HEK293 (cell line): ENCODE data around the gene CATSPER3.

Experiments
- BCL11B ChIP-seq: fragments of 450-650 bp; formaldehyde crosslinking; IDR thresholded peaks from 2 replicates; pipeline ENCODE4 v1.5.1; 2016; ENCODE audit warnings: low read depth, missing biosample characterization, missing genetic modification characterization
- GLIS2 ChIP-seq: fragments of 450-650 bp; formaldehyde crosslinking; IDR thresholded peaks from 2 replicates; pipeline ENCODE4 v1.5.1; 2016; ENCODE audit warnings: missing biosample characterization, missing genetic modification characterization
- KLF9 ChIP-seq: fragments of 450-650 bp; formaldehyde crosslinking; IDR thresholded peaks from 2 replicates; pipeline ENCODE4 v1.5.1; 2016; ENCODE audit warnings: missing biosample characterization, missing genetic modification characterization, low read depth
- ZBTB48 ChIP-seq: fragments of 450-650 bp; formaldehyde crosslinking; IDR thresholded peaks from 2 replicates; pipeline ENCODE4 v1.5.1; 2016; ENCODE audit warnings: missing biosample characterization, missing genetic modification characterization
- ZBTB8A ChIP-seq: fragments of 450-650 bp; formaldehyde crosslinking; IDR thresholded peaks from 2 replicates; pipeline ENCODE4 v1.5.1; 2016; ENCODE audit warnings: missing biosample characterization, missing genetic modification characterization
- ZFP37 ChIP-seq: fragments of 450-650 bp; formaldehyde crosslinking; IDR thresholded peaks from 2 replicates; pipeline ENCODE4 v1.5.1; 2016; ENCODE audit warnings: missing biosample characterization, missing genetic modification characterization
- ZIC2 ChIP-seq: fragments of 450-650 bp; formaldehyde crosslinking; IDR thresholded peaks from 2 replicates; pipeline ENCODE4 v1.5.1; 2016; ENCODE audit warnings: missing biosample characterization, missing genetic modification characterization
- ZNF2 ChIP-seq: fragments of 450-650 bp; formaldehyde crosslinking; IDR thresholded peaks from 2 replicates; pipeline ENCODE4 v1.5.1; 2016; ENCODE audit warnings: missing biosample characterization, missing genetic modification characterization
- ZNF221 ChIP-seq: fragments of 450-650 bp; formaldehyde crosslinking; IDR thresholded peaks from 2 replicates; pipeline ENCODE4 v1.5.1; 2017; ENCODE audit warnings: missing biosample characterization, missing genetic modification characterization, borderline replicate concordance
- ZNF366 ChIP-seq: fragments of 450-650 bp; formaldehyde crosslinking; conservative IDR thresholded peaks from 2 replicates; pipeline ENCODE4 v1.5.1; 2016; ENCODE audit warnings: missing biosample characterization, missing genetic modification characterization
- ZNF660 ChIP-seq: fragments of 450-650 bp; IDR thresholded peaks from 2 replicates; pipeline ENCODE4 v1.5.1; 2018; ENCODE audit warnings: missing biosample characterization, mild to moderate bottlenecking, missing genetic modification characterization
- ZNF701 ChIP-seq: fragments of 450-650 bp; formaldehyde crosslinking; IDR thresholded peaks from 2 replicates; pipeline ENCODE4 v1.5.1; 2016; ENCODE audit warnings: missing biosample characterization, missing genetic modification characterization
- ZNF777 ChIP-seq: fragments of 450-650 bp; formaldehyde crosslinking; IDR thresholded peaks from 2 replicates; pipeline ENCODE4 v1.5.1; 2017; ENCODE audit warnings: missing biosample characterization, missing genetic modification characterization, borderline replicate concordance
- TF ChIP-seq, protein P1 (sequence below): fragments of 450-650 bp; formaldehyde crosslinking; conservative IDR thresholded peaks from 2 replicates; pipeline ENCODE4 v1.5.1; 2016; ENCODE audit warnings: low read depth, missing biosample characterization, missing genetic modification characterization
- TF ChIP-seq, protein P2 (sequence below): fragments of 450-650 bp; formaldehyde crosslinking; IDR thresholded peaks from 2 replicates; pipeline ENCODE4 v1.5.1; 2017; ENCODE audit warnings: missing biosample characterization, missing genetic modification characterization
- TF ChIP-seq, protein P3 (sequence below): fragments of 450-650 bp; formaldehyde crosslinking; IDR thresholded peaks from 2 replicates; pipeline ENCODE4 v1.5.1; 2016; ENCODE audit warnings: missing biosample characterization, missing genetic modification characterization
- TF ChIP-seq, protein P4 (sequence below): fragments of 450-650 bp; formaldehyde crosslinking; IDR thresholded peaks from 2 replicates; pipeline ENCODE4 v1.5.1; 2016; ENCODE audit warnings: missing biosample characterization, missing genetic modification characterization
- TF ChIP-seq, protein P5 (sequence below): fragments of 450-650 bp; formaldehyde crosslinking; IDR thresholded peaks from 2 replicates; pipeline ENCODE4; 2016; ENCODE audit warnings: missing biosample characterization, missing genetic modification characterization
- TF ChIP-seq, protein P6 (sequence below): fragments of 450-650 bp; formaldehyde crosslinking; IDR thresholded peaks from 2 replicates; pipeline ENCODE4 v1.5.1; 2016; ENCODE audit warnings: missing biosample characterization, missing genetic modification characterization
- TF ChIP-seq, protein P7 (sequence below): fragments of 450-650 bp; formaldehyde crosslinking; IDR thresholded peaks from 2 replicates; pipeline ENCODE4 v1.5.1; 2016; ENCODE audit warnings: missing biosample characterization, missing genetic modification characterization

CATSPER3 gene

DNA sequence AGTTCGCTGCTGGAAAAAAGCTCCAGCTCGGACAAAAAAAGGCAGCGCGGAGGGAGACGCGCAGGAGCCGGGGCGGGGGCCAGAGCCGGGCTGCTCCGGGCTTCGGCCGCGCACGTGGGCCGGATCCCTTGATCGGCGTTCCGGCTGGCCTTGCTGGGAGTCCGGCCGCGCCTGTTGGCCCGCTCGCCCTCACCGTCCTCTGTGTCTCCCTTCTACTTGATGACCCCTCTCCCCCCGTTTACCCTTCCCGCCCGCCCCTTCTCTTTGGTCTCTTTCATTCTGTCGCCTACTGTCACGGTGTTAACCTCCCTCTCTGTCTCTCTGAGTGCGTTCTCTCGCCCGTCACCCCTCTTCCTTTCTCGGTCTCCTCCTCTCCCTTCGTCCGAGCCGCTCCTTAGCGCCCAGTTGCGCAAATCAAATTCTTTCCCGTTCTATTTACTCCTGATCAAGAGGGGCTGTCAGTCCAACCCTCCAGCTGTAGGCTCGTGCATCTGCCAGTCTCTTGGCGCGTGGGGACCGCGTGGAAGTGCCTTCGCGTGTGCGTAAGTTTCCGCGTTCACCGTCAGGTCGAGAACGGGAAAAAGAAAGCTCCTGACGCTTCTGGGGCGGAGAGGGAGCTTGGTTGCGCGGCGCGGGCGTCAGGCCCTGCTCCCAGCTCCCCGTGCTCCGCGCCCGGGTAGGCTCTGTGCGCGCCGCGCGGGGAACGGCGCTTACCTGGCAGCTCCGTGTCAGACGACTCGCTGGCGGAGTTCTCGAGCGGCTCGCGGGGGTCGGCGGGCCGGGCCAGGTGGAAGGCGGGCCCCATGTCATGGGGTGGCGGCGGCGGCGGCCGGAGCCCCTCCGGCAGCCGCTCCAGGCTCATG is 65.5 kb downstream of the CATSPER3 start (continued):
- TF ChIP-seq, protein P1, sequence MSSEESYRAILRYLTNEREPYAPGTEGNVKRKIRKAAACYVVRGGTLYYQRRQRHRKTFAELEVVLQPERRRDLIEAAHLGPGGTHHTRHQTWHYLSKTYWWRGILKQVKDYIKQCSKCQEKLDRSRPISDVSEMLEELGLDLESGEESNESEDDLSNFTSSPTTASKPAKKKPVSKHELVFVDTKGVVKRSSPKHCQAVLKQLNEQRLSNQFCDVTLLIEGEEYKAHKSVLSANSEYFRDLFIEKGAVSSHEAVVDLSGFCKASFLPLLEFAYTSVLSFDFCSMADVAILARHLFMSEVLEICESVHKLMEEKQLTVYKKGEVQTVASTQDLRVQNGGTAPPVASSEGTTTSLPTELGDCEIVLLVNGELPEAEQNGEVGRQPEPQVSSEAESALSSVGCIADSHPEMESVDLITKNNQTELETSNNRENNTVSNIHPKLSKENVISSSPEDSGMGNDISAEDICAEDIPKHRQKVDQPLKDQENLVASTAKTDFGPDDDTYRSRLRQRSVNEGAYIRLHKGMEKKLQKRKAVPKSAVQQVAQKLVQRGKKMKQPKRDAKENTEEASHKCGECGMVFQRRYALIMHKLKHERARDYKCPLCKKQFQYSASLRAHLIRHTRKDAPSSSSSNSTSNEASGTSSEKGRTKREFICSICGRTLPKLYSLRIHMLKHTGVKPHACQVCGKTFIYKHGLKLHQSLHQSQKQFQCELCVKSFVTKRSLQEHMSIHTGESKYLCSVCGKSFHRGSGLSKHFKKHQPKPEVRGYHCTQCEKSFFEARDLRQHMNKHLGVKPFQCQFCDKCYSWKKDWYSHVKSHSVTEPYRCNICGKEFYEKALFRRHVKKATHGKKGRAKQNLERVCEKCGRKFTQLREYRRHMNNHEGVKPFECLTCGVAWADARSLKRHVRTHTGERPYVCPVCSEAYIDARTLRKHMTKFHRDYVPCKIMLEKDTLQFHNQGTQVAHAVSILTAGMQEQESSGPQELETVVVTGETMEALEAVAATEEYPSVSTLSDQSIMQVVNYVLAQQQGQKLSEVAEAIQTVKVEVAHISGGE: 0 out of 2 replicates have a peak, but pooled peaks have one; percentile 25
- TF ChIP-seq, protein P2, sequence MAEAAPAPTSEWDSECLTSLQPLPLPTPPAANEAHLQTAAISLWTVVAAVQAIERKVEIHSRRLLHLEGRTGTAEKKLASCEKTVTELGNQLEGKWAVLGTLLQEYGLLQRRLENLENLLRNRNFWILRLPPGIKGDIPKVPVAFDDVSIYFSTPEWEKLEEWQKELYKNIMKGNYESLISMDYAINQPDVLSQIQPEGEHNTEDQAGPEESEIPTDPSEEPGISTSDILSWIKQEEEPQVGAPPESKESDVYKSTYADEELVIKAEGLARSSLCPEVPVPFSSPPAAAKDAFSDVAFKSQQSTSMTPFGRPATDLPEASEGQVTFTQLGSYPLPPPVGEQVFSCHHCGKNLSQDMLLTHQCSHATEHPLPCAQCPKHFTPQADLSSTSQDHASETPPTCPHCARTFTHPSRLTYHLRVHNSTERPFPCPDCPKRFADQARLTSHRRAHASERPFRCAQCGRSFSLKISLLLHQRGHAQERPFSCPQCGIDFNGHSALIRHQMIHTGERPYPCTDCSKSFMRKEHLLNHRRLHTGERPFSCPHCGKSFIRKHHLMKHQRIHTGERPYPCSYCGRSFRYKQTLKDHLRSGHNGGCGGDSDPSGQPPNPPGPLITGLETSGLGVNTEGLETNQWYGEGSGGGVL (tag by site-specific recombination): peak; percentile 31; the same call in 1 of the 2 replicates
- no peak for TF ChIP-seq ZNF701 (tag by site-specific recombination)
- no peak for TF ChIP-seq ZNF221
- TF ChIP-seq, protein P3, sequence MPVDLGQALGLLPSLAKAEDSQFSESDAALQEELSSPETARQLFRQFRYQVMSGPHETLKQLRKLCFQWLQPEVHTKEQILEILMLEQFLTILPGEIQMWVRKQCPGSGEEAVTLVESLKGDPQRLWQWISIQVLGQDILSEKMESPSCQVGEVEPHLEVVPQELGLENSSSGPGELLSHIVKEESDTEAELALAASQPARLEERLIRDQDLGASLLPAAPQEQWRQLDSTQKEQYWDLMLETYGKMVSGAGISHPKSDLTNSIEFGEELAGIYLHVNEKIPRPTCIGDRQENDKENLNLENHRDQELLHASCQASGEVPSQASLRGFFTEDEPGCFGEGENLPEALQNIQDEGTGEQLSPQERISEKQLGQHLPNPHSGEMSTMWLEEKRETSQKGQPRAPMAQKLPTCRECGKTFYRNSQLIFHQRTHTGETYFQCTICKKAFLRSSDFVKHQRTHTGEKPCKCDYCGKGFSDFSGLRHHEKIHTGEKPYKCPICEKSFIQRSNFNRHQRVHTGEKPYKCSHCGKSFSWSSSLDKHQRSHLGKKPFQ (tag by site-specific recombination): no peak
- TF ChIP-seq, protein P4, sequence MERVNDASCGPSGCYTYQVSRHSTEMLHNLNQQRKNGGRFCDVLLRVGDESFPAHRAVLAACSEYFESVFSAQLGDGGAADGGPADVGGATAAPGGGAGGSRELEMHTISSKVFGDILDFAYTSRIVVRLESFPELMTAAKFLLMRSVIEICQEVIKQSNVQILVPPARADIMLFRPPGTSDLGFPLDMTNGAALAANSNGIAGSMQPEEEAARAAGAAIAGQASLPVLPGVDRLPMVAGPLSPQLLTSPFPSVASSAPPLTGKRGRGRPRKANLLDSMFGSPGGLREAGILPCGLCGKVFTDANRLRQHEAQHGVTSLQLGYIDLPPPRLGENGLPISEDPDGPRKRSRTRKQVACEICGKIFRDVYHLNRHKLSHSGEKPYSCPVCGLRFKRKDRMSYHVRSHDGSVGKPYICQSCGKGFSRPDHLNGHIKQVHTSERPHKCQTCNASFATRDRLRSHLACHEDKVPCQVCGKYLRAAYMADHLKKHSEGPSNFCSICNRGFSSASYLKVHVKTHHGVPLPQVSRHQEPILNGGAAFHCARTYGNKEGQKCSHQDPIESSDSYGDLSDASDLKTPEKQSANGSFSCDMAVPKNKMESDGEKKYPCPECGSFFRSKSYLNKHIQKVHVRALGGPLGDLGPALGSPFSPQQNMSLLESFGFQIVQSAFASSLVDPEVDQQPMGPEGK (tag by site-specific recombination): peak; percentile 46; the same call in 1 of the 2 replicates
- TF ChIP-seq ZNF366 (tag by site-specific recombination): peak; percentile 63
- 0 out of 2 replicates have a peak, but pooled peaks have one; percentile 12 for TF ChIP-seq KLF9 (tag by site-specific recombination)
- peak; percentile 19; the same call in 1 of the 2 replicates for TF ChIP-seq ZFP37 (tag by site-specific recombination)
- TF ChIP-seq, protein P5, sequence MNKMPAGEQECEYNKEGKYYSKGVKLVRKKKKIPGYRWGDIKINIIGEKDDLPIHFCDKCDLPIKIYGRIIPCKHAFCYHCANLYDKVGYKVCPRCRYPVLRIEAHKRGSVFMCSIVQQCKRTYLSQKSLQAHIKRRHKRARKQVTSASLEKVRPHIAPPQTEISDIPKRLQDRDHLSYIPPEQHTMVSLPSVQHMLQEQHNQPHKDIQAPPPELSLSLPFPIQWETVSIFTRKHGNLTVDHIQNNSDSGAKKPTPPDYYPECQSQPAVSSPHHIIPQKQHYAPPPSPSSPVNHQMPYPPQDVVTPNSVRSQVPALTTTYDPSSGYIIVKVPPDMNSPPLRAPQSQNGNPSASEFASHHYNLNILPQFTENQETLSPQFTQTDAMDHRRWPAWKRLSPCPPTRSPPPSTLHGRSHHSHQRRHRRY: no peak; the same call in 1 of the 2 replicates
- peak; percentile 15; the same call in 1 of the 2 replicates for TF ChIP-seq ZNF777 (tag by site-specific recombination)
- TF ChIP-seq, protein P6, sequence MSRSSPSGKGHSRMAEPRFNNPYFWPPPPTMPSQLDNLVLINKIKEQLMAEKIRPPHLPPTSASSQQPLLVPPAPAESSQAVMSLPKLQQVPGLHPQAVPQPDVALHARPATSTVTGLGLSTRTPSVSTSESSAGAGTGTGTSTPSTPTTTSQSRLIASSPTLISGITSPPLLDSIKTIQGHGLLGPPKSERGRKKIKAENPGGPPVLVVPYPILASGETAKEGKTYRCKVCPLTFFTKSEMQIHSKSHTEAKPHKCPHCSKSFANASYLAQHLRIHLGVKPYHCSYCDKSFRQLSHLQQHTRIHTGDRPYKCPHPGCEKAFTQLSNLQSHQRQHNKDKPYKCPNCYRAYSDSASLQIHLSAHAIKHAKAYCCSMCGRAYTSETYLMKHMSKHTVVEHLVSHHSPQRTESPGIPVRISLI (tag by site-specific recombination): peak; percentile 42; the same call in 1 of the 2 replicates
- peak; percentile 11; the same call in 1 of the 2 replicates for TF ChIP-seq BCL11B (tag by site-specific recombination)
- TF ChIP-seq, protein P7, sequence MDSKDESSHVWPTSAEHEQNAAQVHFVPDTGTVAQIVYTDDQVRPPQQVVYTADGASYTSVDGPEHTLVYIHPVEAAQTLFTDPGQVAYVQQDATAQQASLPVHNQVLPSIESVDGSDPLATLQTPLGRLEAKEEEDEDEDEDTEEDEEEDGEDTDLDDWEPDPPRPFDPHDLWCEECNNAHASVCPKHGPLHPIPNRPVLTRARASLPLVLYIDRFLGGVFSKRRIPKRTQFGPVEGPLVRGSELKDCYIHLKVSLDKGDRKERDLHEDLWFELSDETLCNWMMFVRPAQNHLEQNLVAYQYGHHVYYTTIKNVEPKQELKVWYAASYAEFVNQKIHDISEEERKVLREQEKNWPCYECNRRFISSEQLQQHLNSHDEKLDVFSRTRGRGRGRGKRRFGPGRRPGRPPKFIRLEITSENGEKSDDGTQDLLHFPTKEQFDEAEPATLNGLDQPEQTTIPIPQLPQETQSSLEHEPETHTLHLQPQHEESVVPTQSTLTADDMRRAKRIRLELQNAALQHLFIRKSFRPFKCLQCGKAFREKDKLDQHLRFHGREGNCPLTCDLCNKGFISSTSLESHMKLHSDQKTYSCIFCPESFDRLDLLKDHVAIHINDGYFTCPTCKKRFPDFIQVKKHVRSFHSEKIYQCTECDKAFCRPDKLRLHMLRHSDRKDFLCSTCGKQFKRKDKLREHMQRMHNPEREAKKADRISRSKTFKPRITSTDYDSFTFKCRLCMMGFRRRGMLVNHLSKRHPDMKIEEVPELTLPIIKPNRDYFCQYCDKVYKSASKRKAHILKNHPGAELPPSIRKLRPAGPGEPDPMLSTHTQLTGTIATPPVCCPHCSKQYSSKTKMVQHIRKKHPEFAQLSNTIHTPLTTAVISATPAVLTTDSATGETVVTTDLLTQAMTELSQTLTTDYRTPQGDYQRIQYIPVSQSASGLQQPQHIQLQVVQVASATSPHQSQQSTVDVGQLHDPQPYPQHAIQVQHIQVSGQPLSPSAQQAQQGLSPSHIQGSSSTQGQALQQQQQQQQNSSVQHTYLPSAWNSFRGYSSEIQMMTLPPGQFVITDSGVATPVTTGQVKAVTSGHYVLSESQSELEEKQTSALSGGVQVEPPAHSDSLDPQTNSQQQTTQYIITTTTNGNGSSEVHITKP (tag by site-specific recombination): peak; percentile 71
- peak; percentile 67 for TF ChIP-seq ZBTB8A
- TF ChIP-seq ZIC2 (tag by site-specific recombination): peak; percentile 21
- 0 out of 2 replicates have a peak, but pooled peaks have one; percentile 32 for TF ChIP-seq ZBTB48 (tag by site-specific recombination)
- TF ChIP-seq ZNF2 (tag by site-specific recombination): no peak
- peak; percentile 74 for TF ChIP-seq ZNF660 (tag by site-specific recombination)
- TF ChIP-seq GLIS2 (tag by site-specific recombination): peak; percentile 8
